ENCODE results near the gene SLC12A8. TPM values are rescaled to one million over a fixed set of nuclear protein-coding genes. Genes with fewer than 3 reads are reported as not detected.

The SLC12A8 gene
- total and polyA plus RNA-seq, 5 donors from 2014 or later = not detected

DNA sequence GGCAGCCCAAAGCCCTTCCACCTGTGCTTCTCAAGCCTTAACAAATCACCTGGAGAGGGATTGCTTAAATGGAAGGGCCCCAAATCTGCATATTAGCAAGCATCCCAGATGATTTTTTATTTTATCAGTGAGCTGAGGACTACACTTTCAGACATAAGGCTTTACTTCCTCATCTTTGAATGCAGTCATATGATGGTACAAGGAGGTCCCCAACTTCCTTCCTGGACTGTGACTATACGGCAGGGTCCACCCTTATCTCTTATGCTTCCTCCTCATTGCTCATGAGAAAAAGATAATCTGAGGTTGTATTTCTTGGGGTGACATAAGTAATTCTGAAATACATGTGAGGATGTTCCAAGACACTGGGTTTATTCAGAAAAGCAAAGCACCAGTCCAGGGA, 143.1 kb downstream of the SLC12A8 start:
- Mint-ChIP-seq H3K9me3 (peaks cover 0 to 5% (median 0%) of the 10 kb centered on the region in 7 donors), H3K4me3 (no peak overlapping the region), H3K27ac (peak overlapping the region in 2 of 3 donors; percentile 9 to 35)

DNA sequence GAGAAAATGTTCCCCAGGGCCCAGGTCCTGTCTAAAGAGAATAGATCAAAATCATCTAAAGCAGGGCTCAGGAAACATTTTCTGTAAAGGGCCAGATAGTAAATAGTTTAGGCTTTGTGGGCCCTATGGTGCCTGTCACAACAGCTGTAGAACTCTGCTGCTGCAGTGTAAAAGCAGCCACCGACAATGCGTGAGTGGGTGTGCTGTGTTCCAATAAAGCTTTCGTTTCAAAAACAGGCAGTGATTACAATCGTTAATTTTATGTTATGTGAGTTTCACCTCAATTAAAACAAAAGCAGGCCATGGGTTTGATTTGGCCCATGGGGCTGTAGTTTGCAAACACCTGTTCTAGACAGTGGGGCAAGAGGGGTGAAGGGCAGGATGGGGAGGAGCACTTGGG, 144.3 kb downstream of the SLC12A8 start:
- Histone ChIP-seq H3K4me3 (ENCODE audit: low read depth, low read length) (no peak overlapping the region), H3K4me1 (ENCODE audit: control insufficient read depth, insufficient read depth, low read length, poor library complexity, severe bottlenecking) (no peaks in the 10 kb centered on the region), H3K9me3 (ENCODE audit: control insufficient read depth in 2 of 2, low read length in 2 of 2) (no peaks in the 10 kb centered on the region), H3K27ac (ENCODE audit: insufficient read depth, low read length, poor library complexity, severe bottlenecking) (no peak overlapping the region), H3K36me3 (ENCODE audit: control insufficient read depth, insufficient read depth, low read length) (no peaks in the 10 kb centered on the region), H3K27me3 (ENCODE audit: control insufficient read depth, insufficient read depth, low read length) (no peaks in the 10 kb centered on the region)
- Mint-ChIP-seq H3K9me3 (peaks cover 0 to 5% (median 0%) of the 10 kb centered on the region in 7 donors), H3K27ac (no peak overlapping the region), H3K4me3 (no peak overlapping the region), H3K4me1 (peaks cover 0 to 12% (median 3%) of the 10 kb centered on the region in 4 donors), H3K36me3 (no peaks in the 10 kb centered on the region), H3K27me3 (peaks cover 12% of the 10 kb centered on the region)
- no peak for ATAC-seq (ENCODE audit: low read depth in 2 of 2)
- no peak for DNase-seq

More for the DNA sequence above, 143.1 kb downstream of the SLC12A8 start:
- Histone ChIP-seq H3K4me3 (ENCODE audit: low read depth, low read length) (no peak overlapping the region), H3K27me3 (ENCODE audit: control insufficient read depth, insufficient read depth, low read length) (no peaks in the 10 kb centered on the region), H3K27ac (ENCODE audit: insufficient read depth, low read length, poor library complexity, severe bottlenecking) (no peak overlapping the region), H3K9me3 (ENCODE audit: control insufficient read depth in 2 of 2, low read length in 2 of 2) (no peaks in the 10 kb centered on the region), H3K36me3 (ENCODE audit: control insufficient read depth, insufficient read depth, low read length) (no peaks in the 10 kb centered on the region), H3K4me1 (ENCODE audit: control insufficient read depth, insufficient read depth, low read length, poor library complexity, severe bottlenecking) (no peaks in the 10 kb centered on the region)
- DNase-seq (no peak), ATAC-seq (ENCODE audit: low read depth in 2 of 2) (peak in 1 of 2 donors; percentile 43)
- Mint-ChIP-seq H3K27me3 (peaks cover 10% of the 10 kb centered on the region), H3K36me3 (no peaks in the 10 kb centered on the region), H3K4me1 (peaks cover 0 to 12% (median 3%) of the 10 kb centered on the region in 4 donors)

DNA sequence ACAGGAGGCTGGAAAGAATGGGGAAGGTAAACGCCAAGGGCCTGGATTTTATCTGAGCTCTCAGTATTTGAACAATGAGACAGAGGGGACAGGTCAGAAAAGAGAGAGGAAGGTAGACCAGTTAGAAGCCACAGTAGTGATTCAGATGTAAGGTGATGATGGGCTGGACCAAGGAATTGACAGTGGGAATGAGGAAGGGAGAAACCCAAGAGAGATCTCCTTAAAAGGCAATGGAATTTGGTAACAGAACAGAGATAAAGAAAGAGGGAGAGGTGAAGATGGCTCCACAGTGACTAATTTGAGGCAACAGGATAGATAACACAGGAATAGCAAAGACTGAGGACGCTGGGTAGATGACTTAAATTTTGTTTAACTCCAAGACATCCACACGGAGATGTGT, 145.3 kb downstream of the SLC12A8 start:
- Histone ChIP-seq H3K4me3 (ENCODE audit: low read depth, low read length) (no peak overlapping the region), H3K4me1 (ENCODE audit: control insufficient read depth, insufficient read depth, low read length, poor library complexity, severe bottlenecking) (no peaks in the 10 kb centered on the region), H3K9me3 (ENCODE audit: control insufficient read depth in 2 of 2, low read length in 2 of 2) (no peaks in the 10 kb centered on the region), H3K27ac (ENCODE audit: insufficient read depth, low read length, poor library complexity, severe bottlenecking) (no peak overlapping the region), H3K27me3 (ENCODE audit: control insufficient read depth, insufficient read depth, low read length) (no peaks in the 10 kb centered on the region), H3K36me3 (ENCODE audit: control insufficient read depth, insufficient read depth, low read length) (no peaks in the 10 kb centered on the region)
- Mint-ChIP-seq H3K27me3 (peaks cover 16% of the 10 kb centered on the region), H3K36me3 (no peaks in the 10 kb centered on the region), H3K4me1 (peaks cover 0 to 12% (median 3%) of the 10 kb centered on the region in 4 donors), H3K27ac (no peak overlapping the region), H3K9me3 (peaks cover 0 to 5% (median 0%) of the 10 kb centered on the region in 7 donors), H3K4me3 (no peak overlapping the region)
- ATAC-seq (ENCODE audit: low read depth in 2 of 2) = no peak
- no peak for DNase-seq

DNA sequence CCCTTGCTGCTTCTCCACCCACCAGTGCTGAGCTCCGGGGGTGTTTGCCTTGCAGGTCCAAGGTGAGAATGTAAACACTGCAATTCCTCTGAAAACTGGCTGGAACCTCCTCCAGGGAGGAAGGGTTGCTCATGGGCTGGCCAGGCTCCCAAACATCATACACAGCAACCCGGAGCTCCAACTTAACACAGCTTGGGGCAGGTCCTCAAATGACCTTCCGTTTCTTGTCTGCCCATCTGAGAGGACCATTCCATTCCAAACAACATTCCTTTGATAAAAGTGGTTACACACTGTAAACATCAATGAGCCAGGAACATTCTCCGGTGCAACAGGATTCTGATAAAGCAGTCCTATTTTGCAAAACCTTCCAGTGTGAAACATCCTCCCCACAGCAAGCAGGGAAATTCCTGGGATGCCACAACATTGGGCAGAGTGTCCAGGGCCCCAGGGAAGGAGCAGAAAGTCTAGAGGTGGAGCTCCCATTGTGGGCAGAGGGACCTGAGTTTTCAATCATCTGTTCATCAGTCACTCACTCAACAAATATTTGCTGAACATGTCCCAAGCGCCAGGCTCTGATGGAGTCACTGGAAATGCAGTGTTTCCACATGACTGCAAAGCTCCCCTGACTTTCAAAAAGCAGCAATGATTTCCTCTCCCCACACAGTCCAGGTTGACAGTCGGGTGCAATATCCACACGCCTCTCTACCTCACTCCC, 149.5 kb downstream of the SLC12A8 start:
- Histone ChIP-seq H3K4me3 (ENCODE audit: low read depth, low read length) (no peak overlapping the region), H3K4me1 (ENCODE audit: control insufficient read depth, insufficient read depth, low read length, poor library complexity, severe bottlenecking) (no peaks in the 10 kb centered on the region), H3K36me3 (ENCODE audit: control insufficient read depth, insufficient read depth, low read length) (no peaks in the 10 kb centered on the region), H3K9me3 (ENCODE audit: control insufficient read depth in 2 of 2, low read length in 2 of 2) (no peaks in the 10 kb centered on the region), H3K27ac (ENCODE audit: insufficient read depth, low read length, poor library complexity, severe bottlenecking) (no peak overlapping the region), H3K27me3 (ENCODE audit: control insufficient read depth, insufficient read depth, low read length) (peaks cover 4% of the 10 kb centered on the region)
- H3K36me3 Mint-ChIP-seq = no peaks in the 10 kb centered on the region
- H3K27me3 Mint-ChIP-seq = peaks cover 39% of the 10 kb centered on the region
- ATAC-seq (ENCODE audit: low read depth in 2 of 2) (no peak), DNase-seq (no peak)
- H3K9me3 Mint-ChIP-seq = peaks cover 0 to 4% (median 0%) of the 10 kb centered on the region in 7 donors
- H3K4me1 Mint-ChIP-seq = no peaks in the 10 kb centered on the region
- peak overlapping the region in 1 of 4 donors; percentile 43 for H3K4me3 Mint-ChIP-seq
- H3K27ac Mint-ChIP-seq = no peak overlapping the region

DNA sequence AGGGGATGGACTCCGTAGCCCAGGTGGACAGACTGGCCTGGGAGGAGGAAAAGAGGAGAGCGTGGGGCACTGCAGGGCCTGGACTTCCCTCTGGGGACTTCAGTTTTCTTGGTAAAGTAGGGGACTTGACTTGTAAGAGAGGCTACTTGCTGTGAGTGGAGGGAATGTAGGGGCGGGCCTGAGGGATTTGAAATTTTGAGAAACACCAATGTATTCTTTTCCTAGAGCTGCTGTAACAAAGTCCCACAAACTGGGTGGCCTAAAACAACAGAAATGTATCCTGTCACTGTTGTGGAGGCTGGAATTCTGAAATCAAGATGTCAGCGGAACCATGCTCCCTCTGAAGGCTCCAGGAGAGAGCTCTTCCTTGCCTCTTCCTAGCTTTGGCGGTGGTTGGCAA, 150.9 kb downstream of the SLC12A8 start:
- no peak for ATAC-seq (ENCODE audit: low read depth in 2 of 2)

DNA sequence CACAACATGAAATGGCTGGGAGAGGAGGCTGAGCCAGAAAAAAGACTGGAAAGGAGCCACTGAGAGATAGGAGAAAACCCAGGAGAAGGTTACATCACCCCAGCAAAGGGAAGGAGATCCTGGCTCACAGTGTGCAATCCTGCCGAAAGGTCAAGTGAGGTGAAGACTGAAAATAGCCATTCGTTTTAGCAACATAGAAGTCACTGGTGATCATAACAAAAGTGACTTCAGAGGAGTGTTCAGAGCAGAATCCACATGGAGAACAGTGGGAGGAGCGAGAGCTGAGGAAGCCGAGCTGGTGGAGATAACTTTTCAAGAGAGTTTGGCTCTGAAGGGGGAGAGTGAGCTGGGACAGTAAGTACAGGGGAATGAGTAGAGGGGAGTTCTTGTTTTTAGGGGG, 151.4 kb downstream of the SLC12A8 start:
- H3K4me3 ChIP-seq (ENCODE audit: low read depth, low read length) = no peak overlapping the region
- no peaks in the 10 kb centered on the region for H3K36me3 Mint-ChIP-seq
- H3K4me1 ChIP-seq (ENCODE audit: control insufficient read depth, insufficient read depth, low read length, poor library complexity, severe bottlenecking) = peaks cover 3% of the 10 kb centered on the region
- ATAC-seq (ENCODE audit: low read depth in 2 of 2) = no peak
- no peaks in the 10 kb centered on the region for H3K9me3 ChIP-seq (ENCODE audit: control insufficient read depth in 2 of 2, low read length in 2 of 2)
- H3K4me1 Mint-ChIP-seq = peaks cover 0 to 7% (median under 1%) of the 10 kb centered on the region in 4 donors
- no peak overlapping the region for H3K27ac ChIP-seq (ENCODE audit: insufficient read depth, low read length, poor library complexity, severe bottlenecking)
- no peak overlapping the region for H3K4me3 Mint-ChIP-seq
- no peak overlapping the region for H3K27ac Mint-ChIP-seq
- DNase-seq = no peak
- H3K27me3 Mint-ChIP-seq = peaks cover 32% of the 10 kb centered on the region
- peaks cover 4% of the 10 kb centered on the region for H3K27me3 ChIP-seq (ENCODE audit: control insufficient read depth, insufficient read depth, low read length)
- H3K36me3 ChIP-seq (ENCODE audit: control insufficient read depth, insufficient read depth, low read length) = no peaks in the 10 kb centered on the region
- peaks cover 0 to 2% (median 0%) of the 10 kb centered on the region in 7 donors for H3K9me3 Mint-ChIP-seq

More for the DNA sequence above, 150.9 kb downstream of the SLC12A8 start:
- Mint-ChIP-seq H3K9me3 (peaks cover 0 to 2% (median 0%) of the 10 kb centered on the region in 7 donors), H3K27ac (no peak overlapping the region), H3K36me3 (no peaks in the 10 kb centered on the region), H3K4me1 (peaks cover 0 to 2% (median 0%) of the 10 kb centered on the region in 4 donors), H3K4me3 (no peak overlapping the region), H3K27me3 (peaks cover 35% of the 10 kb centered on the region)
- no peaks in the 10 kb centered on the region for H3K4me1 ChIP-seq (ENCODE audit: control insufficient read depth, insufficient read depth, low read length, poor library complexity, severe bottlenecking)
- H3K4me3 ChIP-seq (ENCODE audit: low read depth, low read length) = no peak overlapping the region
- peaks cover 4% of the 10 kb centered on the region for H3K27me3 ChIP-seq (ENCODE audit: control insufficient read depth, insufficient read depth, low read length)
- H3K27ac ChIP-seq (ENCODE audit: insufficient read depth, low read length, poor library complexity, severe bottlenecking) = no peak overlapping the region
- no peaks in the 10 kb centered on the region for H3K9me3 ChIP-seq (ENCODE audit: control insufficient read depth in 2 of 2, low read length in 2 of 2)
- DNase-seq = no peak
- no peaks in the 10 kb centered on the region for H3K36me3 ChIP-seq (ENCODE audit: control insufficient read depth, insufficient read depth, low read length)

DNA sequence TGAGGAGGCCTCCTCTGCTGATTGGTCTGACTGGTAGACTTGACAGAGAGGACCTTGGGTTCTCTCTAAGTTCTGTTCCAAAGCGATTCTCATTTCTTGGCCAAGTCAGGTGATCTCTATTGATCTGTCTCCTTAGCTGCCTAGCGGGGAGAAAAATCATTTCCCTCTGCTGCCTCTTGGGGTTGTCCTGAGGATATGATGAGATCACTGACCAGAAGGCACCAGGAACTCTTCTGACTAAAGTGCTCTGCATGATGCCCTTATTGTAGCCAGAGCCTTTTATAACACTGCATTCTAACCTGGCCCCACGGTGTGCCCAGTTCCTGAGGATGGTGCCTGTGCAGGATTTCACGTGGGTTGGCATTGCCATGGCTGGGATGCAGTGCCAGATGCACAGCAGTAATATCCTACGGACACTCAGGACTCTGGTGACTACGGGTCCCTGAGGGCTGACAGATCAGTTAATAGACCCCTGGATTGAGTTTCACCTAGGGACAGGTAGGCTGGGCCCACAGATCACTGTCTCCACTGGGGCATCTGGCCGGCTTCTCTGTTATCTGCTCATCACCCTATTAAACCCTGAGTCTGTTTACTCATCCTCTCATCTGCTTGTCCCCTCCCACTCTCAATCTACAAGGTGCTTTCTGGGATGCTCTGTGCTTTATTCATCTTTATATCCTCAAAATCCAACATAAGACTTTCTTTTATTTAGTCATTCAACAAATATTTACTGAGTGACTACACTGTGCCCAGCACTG, 152.9 kb downstream of the SLC12A8 start:
- Mint-ChIP-seq H3K27me3 (peaks cover 32% of the 10 kb centered on the region), H3K4me3 (peak overlapping the region in 1 of 4 donors; percentile 31), H3K27ac (no peak overlapping the region), H3K9me3 (peaks cover 0 to 2% (median 0%) of the 10 kb centered on the region in 7 donors), H3K4me1 (peaks cover 2 to 8% (median 3%) of the 10 kb centered on the region in 4 donors), H3K36me3 (no peaks in the 10 kb centered on the region)
- Histone ChIP-seq H3K27me3 (ENCODE audit: control insufficient read depth, insufficient read depth, low read length) (peaks cover 4% of the 10 kb centered on the region), H3K4me3 (ENCODE audit: low read depth, low read length) (no peak overlapping the region), H3K27ac (ENCODE audit: insufficient read depth, low read length, poor library complexity, severe bottlenecking) (no peak overlapping the region), H3K9me3 (ENCODE audit: control insufficient read depth in 2 of 2, low read length in 2 of 2) (no peaks in the 10 kb centered on the region), H3K36me3 (ENCODE audit: control insufficient read depth, insufficient read depth, low read length) (no peaks in the 10 kb centered on the region), H3K4me1 (ENCODE audit: control insufficient read depth, insufficient read depth, low read length, poor library complexity, severe bottlenecking) (peaks cover 9% of the 10 kb centered on the region)
- ATAC-seq (ENCODE audit: low read depth in 2 of 2) (no peak), DNase-seq (no peak)

Data from CD4-positive, CD25-positive, alpha-beta regulatory T cell (primary cell).